Fibroblast of villous mesenchyme (primary cell): ENCODE results near the gene GPR31. TPM values are rescaled to one million over a fixed set of nuclear protein-coding genes. Genes with fewer than 3 reads are reported as not detected.

Experiments
- DNase-seq: peaks from one replicate; pipeline ENCODE4 v3.0.0-alpha.2; 2010; ENCODE audit warnings: low read depth
- H3K4me3 ChIP-seq: 2 replicates; pipeline ENCODE4 v1.5.1; 2011; ENCODE audit warnings: low read depth, mild to moderate bottlenecking, low read length
- CTCF ChIP-seq: IDR thresholded peaks from 2 replicates; pipeline ENCODE4 v1.5.1; 2012; ENCODE audit warnings: low read depth, mild to moderate bottlenecking, low read length; ENCODE audit not compliant: insufficient read depth
- total RNA-seq: library from RNA; depleted of rRNA; stranded (reverse); fragments of >200 nt; gene quantifications from 2 replicates; pipeline ENCODE4 v1.2.3, GENCODE V29; 2012

Gene GPR31
- total RNA-seq, 1 donor, result not detected

- TF ChIP-seq CTCF, result no peak
Observed at GRCh38 chr6:167122041-167122826, 35.5 kb downstream of the GPR31 start.

GRCh38 chr6:167121335-167121841 is 36.4 kb downstream of the GPR31 start:
- no peak for TF ChIP-seq CTCF
- no peak for DNase-seq
- no peak overlapping the region for H3K4me3 ChIP-seq

More at GRCh38 chr6:167122041-167122826, 35.5 kb downstream of the GPR31 start:
- no peak overlapping the region for H3K4me3 ChIP-seq
- no peak for DNase-seq

- no peak for TF ChIP-seq CTCF
- H3K4me3 ChIP-seq, result no peak overlapping the region
- DNase-seq, result no peak
Observed at GRCh38 chr6:167120583-167120903, 37.2 kb downstream of the GPR31 start.

DNA sequence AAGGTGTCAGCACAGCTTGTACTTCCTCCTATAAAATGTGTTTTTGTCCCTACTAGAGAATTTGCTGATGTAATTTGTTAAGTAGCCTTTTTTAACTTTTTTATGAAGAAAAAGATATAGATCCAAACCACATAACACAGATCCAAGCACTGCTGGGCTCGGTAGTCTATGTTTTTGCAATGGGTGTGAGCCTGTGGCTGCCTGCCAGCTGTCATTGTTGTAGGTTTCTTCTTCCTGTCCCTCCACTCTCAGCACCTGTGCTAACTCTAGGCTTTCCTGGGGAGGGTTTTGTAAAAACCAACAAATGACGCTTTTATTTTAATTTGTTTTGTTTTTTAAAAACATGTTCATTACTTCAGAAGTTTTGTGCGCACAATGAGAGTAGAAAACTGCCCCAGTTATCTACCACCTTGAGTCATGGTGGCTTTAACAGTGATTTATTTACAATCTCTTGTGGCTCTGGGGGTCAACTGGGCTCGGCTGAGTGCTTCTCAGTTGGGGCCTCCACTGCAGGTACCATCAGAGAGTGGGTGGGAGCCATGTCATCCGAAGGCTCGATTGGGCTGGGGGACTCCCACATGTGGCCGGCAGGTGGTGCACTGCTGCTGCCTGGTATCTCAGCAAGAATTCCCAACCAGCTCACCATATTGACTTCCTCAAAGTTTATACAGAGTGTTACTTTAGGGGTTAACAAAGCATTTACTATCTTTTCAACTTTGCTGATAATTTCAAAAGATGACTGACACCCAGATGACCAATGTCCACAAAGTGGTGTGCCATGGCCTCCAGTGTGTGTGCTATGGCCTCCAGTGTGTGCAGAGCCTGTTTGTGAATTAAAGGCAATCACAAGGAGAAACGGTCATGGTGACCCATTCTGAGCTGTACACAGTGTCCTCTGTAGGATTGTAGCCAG is 37.9 kb downstream of the GPR31 start:
- H3K4me3 ChIP-seq, result no peak overlapping the region
- no peak for DNase-seq
- TF ChIP-seq CTCF, result no peak

- DNase-seq, result no peak
- H3K4me3 ChIP-seq, result no peak overlapping the region
- no peak for TF ChIP-seq CTCF
Observed at GRCh38 chr6:167118839-167119238, 38.9 kb downstream of the GPR31 start.

DNA sequence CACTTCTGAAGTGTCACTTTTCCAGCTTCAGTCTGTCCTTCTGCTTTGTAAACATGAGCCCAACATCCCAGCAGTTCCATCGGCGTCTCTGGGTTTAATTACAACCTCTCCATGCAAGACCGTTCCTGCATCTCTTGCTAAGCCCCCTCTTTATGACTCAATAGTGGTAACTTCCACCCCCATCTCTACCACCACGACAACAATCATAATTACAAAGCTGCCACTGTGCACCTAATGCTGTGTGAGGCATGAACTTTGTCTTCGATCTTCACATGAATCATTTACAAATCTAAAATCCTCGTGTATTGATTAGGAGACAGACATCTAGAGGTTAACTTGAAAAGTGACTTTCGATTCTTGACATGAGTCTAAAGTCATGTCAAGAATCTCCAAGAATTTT is 39.8 kb downstream of the GPR31 start:
- DNase-seq, result no peak
- no peak for TF ChIP-seq CTCF
- H3K4me3 ChIP-seq, result no peak overlapping the region
